Stimulated activated CD4-positive, alpha-beta T cell treated with anti-CD3 and anti-CD28 coated beads, Interleukin-4, amount 100 ng/mL, for 24 hours (primary cell): Measurements from ENCODE around the gene KMT2B.
"Not testable (repeated sequence)": the region's sequence is repeated elsewhere in the genome, so short reads cannot be mapped to it uniquely, and the experiment has no call there.

ENCODE experiments used
- DNase-seq: peaks from one replicate; pipeline ENCODE4 v3.0.0-alpha.2; 2020

Gene KMT2B

GRCh38 chr19:35717665-35718344 is at the start of gene KMT2B:
TSS of gene KMT2B (plus strand) at chr19:35718003. CDS start at chr19:35718019, 16 bp downstream.
- no peak for DNase-seq

GRCh38 chr19:35669566-35669965 is 48.2 kb upstream of the KMT2B start:
- no peak for DNase-seq

- DNase-seq, result no peak
Measured at GRCh38 chr19:35669974-35670373, 47.8 kb upstream of the KMT2B start.

- DNase-seq, result no peak
Measured at GRCh38 chr19:35670686-35671085, 47.1 kb upstream of the KMT2B start.

GRCh38 chr19:35671818-35672217 is 46.0 kb upstream of the KMT2B start:
- no peak for DNase-seq

GRCh38 chr19:35673121-35673804 is 44.5 kb upstream of the KMT2B start:
- peak; percentile 57 for DNase-seq

- DNase-seq, result no peak
Measured at GRCh38 chr19:35675589-35676140, 42.1 kb upstream of the KMT2B start.

GRCh38 chr19:35689836-35690235 is 28.0 kb upstream of the KMT2B start:
- DNase-seq, result no peak

- DNase-seq, result not testable (repeated sequence)
Measured at GRCh38 chr19:35691106-35691505, 26.7 kb upstream of the KMT2B start.

GRCh38 chr19:35692010-35692409 is 25.8 kb upstream of the KMT2B start:
- DNase-seq, result no peak

- no peak for DNase-seq
Measured at GRCh38 chr19:35693422-35693821, 24.4 kb upstream of the KMT2B start.

GRCh38 chr19:35693835-35694599 is 23.8 kb upstream of the KMT2B start:
- DNase-seq, result peak; percentile 93

GRCh38 chr19:35695895-35696422 is 21.8 kb upstream of the KMT2B start:
- no peak for DNase-seq

- DNase-seq, result no peak
Measured at GRCh38 chr19:35696835-35697234, 21.0 kb upstream of the KMT2B start.

GRCh38 chr19:35702223-35703012 is 15.4 kb upstream of the KMT2B start:
- peak; percentile 96 for DNase-seq

- no peak for DNase-seq
Measured at GRCh38 chr19:35703343-35703742, 14.5 kb upstream of the KMT2B start.

GRCh38 chr19:35704218-35704617 is 13.6 kb upstream of the KMT2B start, which contains the start of gene ZBTB32:
TSS of gene ZBTB32 (plus strand) at chr19:35704558. CDS start at chr19:35714627, 10,069 bp downstream.
- no peak for DNase-seq

- no peak for DNase-seq
Measured at GRCh38 chr19:35708391-35708790, 9.4 kb upstream of the KMT2B start.

- DNase-seq, result peak; percentile 70
Measured at GRCh38 chr19:35710784-35711723, 6.7 kb upstream of the KMT2B start.

- DNase-seq, result peak; percentile 68
Measured at GRCh38 chr19:35712567-35713505, 5.0 kb upstream of the KMT2B start.
